GDM1 (cell line): Measurements from ENCODE around the gene GRPEL2.
"Not testable (repeated sequence)": the region's sequence is repeated elsewhere in the genome, so short reads cannot be mapped to it uniquely, and the experiment has no call there.

Experiments used
- DNase-seq: peaks from one replicate; lab custom pipeline; 2025; lab: John Stamatoyannopoulos, UW

GRPEL2 gene

GRCh38 chr5:149398747-149399266 lies 53.5 kb downstream of the GRPEL2 start:
- DNase-seq, result not testable (repeated sequence)

- no peak for DNase-seq
Measured at GRCh38 chr5:149399775-149400174, 54.5 kb downstream of the GRPEL2 start.

DNA sequence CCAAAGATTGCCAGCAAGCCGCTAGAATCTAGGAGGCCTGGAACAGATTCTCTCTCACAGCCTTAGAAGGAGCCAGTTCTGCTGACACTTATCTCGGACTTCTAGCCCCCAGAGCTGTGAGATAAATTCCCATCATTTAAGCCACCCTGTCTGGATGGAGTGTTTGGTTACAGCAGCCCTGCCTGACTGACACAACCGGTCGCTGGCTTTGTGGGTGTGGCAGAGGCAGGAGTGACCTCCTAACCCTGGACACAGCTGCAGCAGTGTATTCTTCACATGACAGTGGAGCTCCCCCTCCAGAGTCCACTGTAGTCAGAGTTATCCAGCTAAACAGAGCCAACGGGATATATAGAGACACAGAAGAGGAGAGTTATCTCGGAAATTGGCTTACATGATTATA lies 55.0 kb downstream of the GRPEL2 start:
- no peak for DNase-seq

DNA sequence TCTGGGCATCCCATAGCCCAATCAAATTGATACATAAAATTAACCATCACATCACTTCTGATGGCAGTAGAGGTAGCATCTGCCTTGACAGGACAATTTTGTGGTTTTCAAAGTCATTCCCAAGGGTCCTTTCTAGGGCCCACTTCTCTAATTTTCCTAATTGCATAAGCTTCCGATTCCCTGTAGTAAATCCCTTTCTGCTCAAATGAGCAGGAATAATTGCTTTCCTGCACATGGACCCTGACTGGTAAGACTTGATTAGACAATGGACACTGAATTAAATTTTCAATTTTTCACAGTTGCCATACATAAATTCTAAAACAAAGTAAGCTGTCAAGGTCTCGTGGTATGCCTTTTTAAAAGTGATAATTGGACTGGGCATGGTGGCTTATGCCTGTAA lies 55.8 kb downstream of the GRPEL2 start:
- DNase-seq, result no peak

GRCh38 chr5:149402291-149402690 lies 57.0 kb downstream of the GRPEL2 start:
- no peak for DNase-seq
